Chondrocyte (in vitro differentiated cells): ENCODE measurements around the gene TWIST2. TPM values are rescaled to one million over a fixed set of nuclear protein-coding genes. Genes with fewer than 3 reads are reported as not detected.

Source experiments
- DNase-seq: peaks from one replicate; pipeline ENCODE4 v3.0.0; 2021; ENCODE audit warnings: mixed read lengths, low spot score
- H3K27ac Mint-ChIP-seq: one replicate; pipeline ENCODE4 v1.8.0; 2021; ENCODE audit warnings: mild to moderate bottlenecking, moderate library complexity, mixed read lengths; ENCODE audit not compliant: unreplicated experiment
- H3K27me3 Mint-ChIP-seq: 2 replicates; pipeline ENCODE4 v1.8.0; 2021; ENCODE audit warnings: low read depth, mixed read lengths
- H3K36me3 Mint-ChIP-seq: 2 replicates; pipeline ENCODE4 v1.8.0; 2021; ENCODE audit warnings: low read depth, mixed read lengths
- H3K4me1 Mint-ChIP-seq: 2 replicates; pipeline ENCODE4 v1.8.0; 2021; ENCODE audit warnings: low read depth, mild to moderate bottlenecking, mixed read lengths
- H3K4me3 Mint-ChIP-seq: one replicate; pipeline ENCODE4 v1.8.0; 2021; ENCODE audit warnings: mild to moderate bottlenecking, moderate library complexity, mixed read lengths; ENCODE audit not compliant: unreplicated experiment
- H3K9me3 Mint-ChIP-seq: 2 replicates; pipeline ENCODE4 v1.8.0; 2021; ENCODE audit warnings: low read depth, mixed read lengths
- long read RNA-seq: library from polyadenylated mRNA; stranded (forward); transcript quantifications from one replicate; pipeline ENCODE4 v2.0.0, GENCODE V29; 2021
- total RNA-seq: library from RNA; stranded (reverse); gene quantifications from 3 replicates; pipeline ENCODE4 v1.2.1, GENCODE V29; 2021
- TF ChIP-seq, protein P1 (sequence below): fragments of 200-600 bp; sonication (generic); IDR thresholded peaks from 2 replicates; pipeline ENCODE4 v1.5.0; 2021; ENCODE audit warnings: antibody characterized with exemption, mild to moderate bottlenecking, moderate library complexity

TWIST2 gene
- total RNA-seq, result 1.8 to 9.1 TPM (median 2.4 TPM) in 3 replicates
- long read RNA-seq, partial matches to known transcripts, result 0 of 4 reads
- long read RNA-seq, other reads (novel, unspliced or antisense), result 0 of 4 reads

DNA sequence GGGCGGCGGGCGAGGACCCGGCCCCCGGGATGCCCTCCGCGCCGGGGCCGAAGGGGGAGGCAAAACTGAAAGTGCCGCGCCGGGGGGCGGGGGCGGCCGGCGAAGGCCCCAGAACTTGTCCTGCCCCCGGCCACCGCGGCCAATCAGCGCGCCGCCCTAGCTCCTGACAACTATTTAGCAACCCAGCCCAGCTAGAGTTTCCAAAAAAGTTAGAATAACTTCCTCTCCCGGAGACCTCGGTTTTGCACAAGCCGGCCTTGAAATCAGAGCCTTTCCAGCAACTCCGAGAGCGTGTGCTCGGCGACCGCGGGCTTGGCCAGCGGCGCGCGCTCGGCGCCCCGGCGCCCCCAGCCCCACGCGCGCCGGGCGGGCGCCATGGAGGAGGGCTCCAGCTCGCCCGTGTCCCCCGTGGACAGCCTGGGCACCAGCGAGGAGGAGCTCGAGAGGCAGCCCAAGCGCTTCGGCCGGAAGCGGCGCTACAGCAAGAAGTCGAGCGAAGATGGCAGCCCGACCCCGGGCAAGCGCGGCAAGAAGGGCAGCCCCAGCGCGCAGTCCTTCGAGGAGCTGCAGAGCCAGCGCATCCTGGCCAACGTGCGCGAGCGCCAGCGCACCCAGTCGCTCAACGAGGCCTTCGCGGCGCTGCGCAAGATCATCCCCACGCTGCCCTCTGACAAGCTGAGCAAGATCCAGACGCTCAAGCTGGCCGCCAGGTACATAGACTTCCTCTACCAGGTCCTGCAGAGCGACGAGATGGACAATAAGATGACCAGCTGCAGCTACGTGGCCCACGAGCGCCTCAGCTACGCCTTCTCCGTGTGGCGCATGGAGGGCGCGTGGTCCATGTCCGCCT, at the start of gene TWIST2:
TSS of gene TWIST2 (plus strand) at position 245 of the 850 bp plus-strand sequence. CDS start at position 376, 131 bp downstream.
- H3K9me3 Mint-ChIP-seq, result no peaks in the 10 kb centered on the region
- H3K4me3 Mint-ChIP-seq, result peak within 1 kb of the TSS; percentile 71
- DNase-seq, result no peak
- TF ChIP-seq, protein P1, sequence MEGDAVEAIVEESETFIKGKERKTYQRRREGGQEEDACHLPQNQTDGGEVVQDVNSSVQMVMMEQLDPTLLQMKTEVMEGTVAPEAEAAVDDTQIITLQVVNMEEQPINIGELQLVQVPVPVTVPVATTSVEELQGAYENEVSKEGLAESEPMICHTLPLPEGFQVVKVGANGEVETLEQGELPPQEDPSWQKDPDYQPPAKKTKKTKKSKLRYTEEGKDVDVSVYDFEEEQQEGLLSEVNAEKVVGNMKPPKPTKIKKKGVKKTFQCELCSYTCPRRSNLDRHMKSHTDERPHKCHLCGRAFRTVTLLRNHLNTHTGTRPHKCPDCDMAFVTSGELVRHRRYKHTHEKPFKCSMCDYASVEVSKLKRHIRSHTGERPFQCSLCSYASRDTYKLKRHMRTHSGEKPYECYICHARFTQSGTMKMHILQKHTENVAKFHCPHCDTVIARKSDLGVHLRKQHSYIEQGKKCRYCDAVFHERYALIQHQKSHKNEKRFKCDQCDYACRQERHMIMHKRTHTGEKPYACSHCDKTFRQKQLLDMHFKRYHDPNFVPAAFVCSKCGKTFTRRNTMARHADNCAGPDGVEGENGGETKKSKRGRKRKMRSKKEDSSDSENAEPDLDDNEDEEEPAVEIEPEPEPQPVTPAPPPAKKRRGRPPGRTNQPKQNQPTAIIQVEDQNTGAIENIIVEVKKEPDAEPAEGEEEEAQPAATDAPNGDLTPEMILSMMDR, result peak; percentile 52
- H3K27ac Mint-ChIP-seq, result no peak within 1 kb of the TSS
- H3K27me3 Mint-ChIP-seq, result peaks cover 27% of the 10 kb centered on the region
- peaks cover 13% of the 10 kb centered on the region for H3K4me1 Mint-ChIP-seq
- no peaks in the 10 kb centered on the region for H3K36me3 Mint-ChIP-seq

DNA sequence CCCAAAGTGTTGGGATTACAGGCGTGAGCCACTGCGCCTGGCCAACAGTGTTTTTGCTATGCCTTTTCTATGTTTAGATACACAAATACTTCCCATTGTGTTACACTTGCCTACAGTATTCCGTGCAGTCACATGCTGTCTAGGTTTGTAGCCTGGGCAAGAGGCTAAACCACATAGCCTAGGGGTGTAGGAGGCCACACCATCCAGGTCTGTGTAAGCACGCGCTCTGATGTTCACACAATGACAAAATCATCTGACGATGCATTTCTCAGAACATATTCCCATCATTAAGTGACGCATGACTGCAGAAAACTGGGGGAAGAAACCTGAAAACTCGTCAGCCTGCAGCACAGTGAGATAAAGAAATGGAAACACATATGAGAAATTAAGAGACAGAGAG, 46.1 kb upstream of the TWIST2 start:
- no peak for DNase-seq
- Mint-ChIP-seq H3K4me3 (no peak overlapping the region), H3K27me3 (peaks cover 45% of the 10 kb centered on the region), H3K4me1 (no peaks in the 10 kb centered on the region), H3K9me3 (no peaks in the 10 kb centered on the region), H3K27ac (no peak overlapping the region), H3K36me3 (no peaks in the 10 kb centered on the region)
- TF ChIP-seq, protein P1, result no peak

DNA sequence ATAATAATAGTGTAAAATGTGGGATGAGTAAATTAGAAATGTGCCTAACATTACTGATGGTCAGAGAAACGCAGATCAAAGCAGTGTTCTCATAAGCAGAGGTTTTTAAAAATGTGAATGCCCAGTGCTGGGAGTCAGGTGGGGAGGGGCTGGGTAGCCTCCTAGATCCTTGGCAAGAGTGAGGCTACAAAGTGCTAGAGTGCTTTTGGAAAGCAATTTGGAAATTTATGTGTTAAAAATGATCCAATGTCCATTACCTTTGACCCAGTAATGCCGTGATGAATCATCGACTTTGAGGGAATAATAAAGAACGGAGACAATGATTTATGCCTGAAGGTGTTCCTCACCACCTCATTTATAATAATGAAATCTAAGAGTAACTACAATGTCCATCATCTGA, 44.9 kb upstream of the TWIST2 start:
- no peaks in the 10 kb centered on the region for H3K9me3 Mint-ChIP-seq
- H3K4me3 Mint-ChIP-seq, result no peak overlapping the region
- no peaks in the 10 kb centered on the region for H3K36me3 Mint-ChIP-seq
- no peak overlapping the region for H3K27ac Mint-ChIP-seq
- H3K27me3 Mint-ChIP-seq, result peaks cover 33% of the 10 kb centered on the region
- no peaks in the 10 kb centered on the region for H3K4me1 Mint-ChIP-seq
- no peak for DNase-seq
- TF ChIP-seq, protein P1, result no peak

DNA sequence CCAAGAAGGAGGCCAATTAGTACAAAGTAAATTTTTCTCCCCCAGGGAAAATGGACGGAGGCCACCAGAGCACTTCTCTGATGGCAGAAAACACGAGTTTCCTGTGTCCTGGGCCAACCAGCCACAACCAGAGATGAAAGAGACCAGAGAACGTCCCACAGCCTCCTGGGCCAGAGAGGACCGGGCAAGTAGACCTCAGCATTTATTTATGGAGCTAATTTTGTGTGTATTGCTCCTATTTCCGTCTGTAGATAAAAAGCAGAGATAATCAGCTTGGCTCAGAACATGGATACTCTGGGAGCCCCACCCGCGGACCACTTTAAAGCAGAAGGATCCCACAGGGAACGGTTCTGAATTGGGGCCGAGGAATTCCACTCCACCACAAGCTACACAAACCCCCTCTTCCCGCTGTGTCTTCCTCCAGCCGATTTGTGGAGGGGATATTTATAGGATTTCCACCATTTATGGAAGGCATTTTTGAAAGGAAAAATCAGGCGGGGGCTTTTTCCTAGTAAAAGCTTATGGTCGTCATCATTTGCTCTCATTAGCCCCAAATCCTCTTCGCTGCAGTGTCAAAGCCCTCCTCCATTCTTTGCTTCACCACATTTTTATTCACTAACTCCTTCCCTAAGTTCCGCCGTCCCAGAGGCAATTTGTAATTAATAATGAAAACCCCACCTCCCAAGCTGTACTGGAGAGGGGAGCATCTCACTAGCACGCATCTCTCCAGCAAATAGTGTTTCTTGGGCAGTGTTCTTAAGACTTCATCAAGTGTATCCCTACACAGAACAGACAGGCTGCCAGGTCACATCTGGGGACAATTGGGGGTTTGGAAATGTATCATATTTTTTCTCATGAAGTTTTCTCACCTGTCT, 43.7 kb upstream of the TWIST2 start:
- peaks cover 10% of the 10 kb centered on the region for H3K9me3 Mint-ChIP-seq
- peaks cover 2% of the 10 kb centered on the region for H3K36me3 Mint-ChIP-seq
- no peak overlapping the region for H3K4me3 Mint-ChIP-seq
- no peak for DNase-seq
- TF ChIP-seq, protein P1, result no peak
- H3K27me3 Mint-ChIP-seq, result peaks cover 29% of the 10 kb centered on the region
- no peaks in the 10 kb centered on the region for H3K4me1 Mint-ChIP-seq
- H3K27ac Mint-ChIP-seq, result no peak overlapping the region

DNA sequence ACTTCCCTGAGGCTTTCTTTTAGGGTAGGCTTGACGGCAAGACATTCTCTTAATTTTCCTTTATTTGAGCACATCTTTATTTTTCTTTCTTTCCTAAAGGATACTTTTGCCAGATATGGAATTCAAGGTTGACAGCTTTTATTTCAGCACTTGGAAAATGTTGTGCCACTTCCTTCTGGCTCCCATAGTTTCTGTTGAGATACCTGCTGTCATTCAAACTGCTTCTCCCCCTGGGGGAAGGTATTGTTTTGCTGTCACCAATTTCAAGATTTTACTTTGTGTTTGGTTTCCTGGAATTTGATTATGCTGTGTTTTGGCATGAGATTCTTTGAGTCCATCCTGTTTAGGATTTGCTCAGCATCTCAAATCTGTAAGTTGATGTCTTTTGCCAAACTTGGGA, 39.1 kb upstream of the TWIST2 start:
- Mint-ChIP-seq H3K4me1 (no peaks in the 10 kb centered on the region), H3K9me3 (peaks cover 23% of the 10 kb centered on the region), H3K27me3 (peaks cover 16% of the 10 kb centered on the region), H3K36me3 (peaks cover 3% of the 10 kb centered on the region), H3K4me3 (no peak overlapping the region), H3K27ac (no peak overlapping the region)
- TF ChIP-seq, protein P1, result no peak
- no peak for DNase-seq
